Rectal smooth muscle tissue (tissue), 1 donor: ENCODE data around the gene TOLLIP.
"Not testable (repeated sequence)": the region's sequence is repeated elsewhere in the genome, so short reads cannot be mapped to it uniquely, and the experiment has no call there.

Experiments used
- H3K27ac ChIP-seq: one replicate; pipeline ENCODE4 v1.7.0; 2013; ENCODE audit warnings: low read depth, low read length, inconsistent platforms
- H3K27me3 ChIP-seq: one replicate; pipeline ENCODE4 v1.7.0; 2013; ENCODE audit warnings: low read length; ENCODE audit not compliant: control insufficient read depth, insufficient read depth
- H3K36me3 ChIP-seq: one replicate; pipeline ENCODE4 v1.7.0; 2013; ENCODE audit warnings: low read length; ENCODE audit not compliant: control insufficient read depth, insufficient read depth
- H3K4me1 ChIP-seq: one replicate; pipeline ENCODE4 v1.7.0; 2013; ENCODE audit warnings: low read length; ENCODE audit not compliant: control insufficient read depth, insufficient read depth
- H3K4me3 ChIP-seq: one replicate; pipeline ENCODE4 v1.7.0; 2013; ENCODE audit warnings: low read length
- H3K9ac ChIP-seq: one replicate; pipeline ENCODE4 v1.7.0; 2013; ENCODE audit warnings: low read length

The TOLLIP gene

DNA sequence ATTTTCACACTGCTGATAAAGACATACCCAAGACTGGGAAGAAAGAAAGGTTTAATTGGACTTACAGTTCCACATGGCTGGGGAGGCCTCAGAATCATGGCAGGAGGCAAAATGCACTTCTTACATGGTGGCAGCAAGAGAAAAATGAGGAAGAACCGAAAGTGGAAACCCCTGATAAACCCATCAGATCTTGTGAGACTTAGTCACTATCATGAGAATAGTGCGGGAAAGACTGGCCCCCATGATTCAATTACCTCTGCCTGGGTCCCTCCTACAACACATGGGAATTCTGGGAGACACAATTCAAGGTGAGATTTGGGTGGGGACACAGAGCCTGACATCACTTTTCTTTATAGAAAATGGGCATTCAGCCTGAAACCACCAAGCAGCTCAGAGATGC, 42.5 kb downstream of the TOLLIP start:
- not testable (repeated sequence) for H3K27ac ChIP-seq, H3K27me3 ChIP-seq, H3K4me3 ChIP-seq, H3K36me3 ChIP-seq, H3K4me1 ChIP-seq, H3K9ac ChIP-seq

DNA sequence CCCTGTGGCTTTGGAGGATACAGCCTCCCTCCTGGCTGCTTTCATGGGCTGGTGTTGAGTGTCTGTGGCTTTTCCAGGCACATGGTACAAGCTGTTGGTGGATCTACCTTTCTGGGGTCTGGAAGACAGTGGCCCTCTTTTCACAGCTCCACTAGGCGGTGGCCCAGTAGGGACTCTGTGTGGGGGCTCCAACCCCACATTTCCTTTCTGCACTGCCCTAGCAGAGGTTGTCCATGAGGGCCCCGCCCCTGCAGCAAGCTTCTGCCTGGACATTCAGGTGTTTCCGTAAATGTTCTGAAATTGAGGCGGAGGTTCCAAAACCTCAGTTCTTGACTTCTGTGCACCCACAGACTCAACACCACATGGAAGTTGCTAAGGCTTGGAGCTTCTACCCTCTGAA, 44.0 kb downstream of the TOLLIP start:
- H3K27ac ChIP-seq, H3K4me3 ChIP-seq, H3K27me3 ChIP-seq, H3K9ac ChIP-seq, H3K36me3 ChIP-seq: not testable (repeated sequence)
- H3K4me1 ChIP-seq: peaks cover 12% of the 10 kb centered on the region

DNA sequence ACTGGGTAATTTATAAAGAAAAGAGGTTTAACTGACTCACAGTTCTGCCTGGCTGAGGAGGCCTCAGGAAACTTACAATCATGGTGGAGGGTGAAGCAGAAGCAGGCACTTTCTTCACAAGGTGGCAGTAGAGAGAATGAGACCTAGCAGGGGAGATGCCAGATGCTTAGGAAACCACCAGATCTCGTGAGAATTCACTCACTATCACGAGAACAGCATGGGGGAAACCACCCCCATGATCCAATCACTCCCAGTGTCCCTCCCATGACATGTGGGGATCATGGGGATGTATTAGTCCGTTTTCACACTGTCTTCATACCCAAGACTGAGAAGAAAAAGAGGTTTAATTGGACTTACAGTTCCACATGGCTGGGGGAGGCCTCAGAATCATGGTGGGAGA, 45.0 kb downstream of the TOLLIP start:
- H3K27me3 ChIP-seq, H3K27ac ChIP-seq: not testable (repeated sequence)

DNA sequence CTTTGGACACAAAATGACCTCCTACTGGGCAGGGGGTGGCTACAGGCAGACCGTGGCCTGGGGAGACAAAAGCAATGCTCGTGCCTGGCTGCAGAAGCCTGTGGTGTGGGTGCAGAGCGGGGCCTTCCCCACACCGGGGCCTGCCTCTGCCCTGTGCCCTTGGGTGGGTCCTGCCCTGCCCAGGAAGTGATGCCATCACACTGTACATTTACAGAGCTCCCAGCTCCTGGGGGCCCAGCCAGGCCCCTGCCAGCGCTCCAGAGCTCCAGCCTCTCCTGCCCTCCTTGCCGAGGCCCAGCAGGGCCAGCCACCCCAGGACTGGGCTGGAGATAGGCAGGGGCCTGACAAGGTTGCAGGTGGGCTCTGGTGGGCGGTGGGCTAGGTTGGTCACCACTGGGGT, 46.4 kb downstream of the TOLLIP start:
- peaks cover 12% of the 10 kb centered on the region for H3K4me1 ChIP-seq
- H3K4me3 ChIP-seq: peak overlapping the region; percentile 89
- no peaks in the 10 kb centered on the region for H3K36me3 ChIP-seq
- no peak overlapping the region for H3K9ac ChIP-seq
- no peak overlapping the region for H3K27ac ChIP-seq
- no peaks in the 10 kb centered on the region for H3K27me3 ChIP-seq

More for the DNA sequence above, 45.0 kb downstream of the TOLLIP start:
- not testable (repeated sequence) for H3K9ac ChIP-seq, H3K36me3 ChIP-seq, H3K4me3 ChIP-seq
- H3K4me1 ChIP-seq: peaks cover 12% of the 10 kb centered on the region

DNA sequence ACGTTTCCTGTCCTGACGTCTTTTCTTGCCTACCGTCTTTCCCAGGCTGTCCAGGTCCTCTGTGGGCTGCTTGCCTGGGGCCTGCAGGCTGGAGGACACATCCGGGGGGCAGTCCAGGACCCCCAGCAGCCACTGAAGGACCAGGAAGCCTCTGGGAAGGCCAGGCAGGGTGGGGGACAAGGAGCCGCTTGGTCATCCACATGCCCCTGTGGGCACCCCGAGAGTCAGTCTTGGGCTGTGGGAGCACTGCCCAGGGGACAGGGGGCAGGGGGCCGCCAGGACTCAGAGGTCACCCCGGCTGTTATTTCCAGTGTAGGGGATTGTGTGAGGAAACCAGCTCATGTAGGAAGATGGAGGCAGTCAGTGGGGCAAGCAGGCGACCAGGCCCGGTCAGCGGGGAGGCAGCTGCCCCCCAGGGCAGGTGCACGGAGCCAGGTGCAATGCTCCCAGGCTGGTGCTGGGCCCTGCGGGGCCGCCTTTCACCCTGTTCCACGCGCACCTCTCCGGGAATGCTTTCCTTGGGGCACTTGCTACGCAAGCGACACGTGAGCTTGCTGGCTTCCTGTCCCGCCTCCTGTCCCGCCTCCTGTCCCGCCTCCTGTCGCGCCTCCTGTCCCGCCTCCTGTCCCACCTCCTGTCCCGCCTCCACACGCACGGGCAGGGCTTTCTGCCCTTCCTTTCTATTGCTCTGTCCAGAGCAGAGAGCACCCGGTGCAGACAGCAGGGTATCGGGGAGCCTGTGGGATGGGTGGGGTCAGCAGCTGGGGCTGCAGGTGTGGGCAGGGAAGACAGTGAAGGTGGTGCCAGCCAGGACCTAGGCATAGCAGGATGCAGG, 47.0 kb downstream of the TOLLIP start:
- Histone ChIP-seq H3K9ac (peak overlapping the region; percentile 61), H3K36me3 (no peaks in the 10 kb centered on the region), H3K4me1 (peaks cover 12% of the 10 kb centered on the region), H3K27me3 (no peaks in the 10 kb centered on the region), H3K27ac (peak overlapping the region; percentile 15), H3K4me3 (peak overlapping the region; percentile 89)

DNA sequence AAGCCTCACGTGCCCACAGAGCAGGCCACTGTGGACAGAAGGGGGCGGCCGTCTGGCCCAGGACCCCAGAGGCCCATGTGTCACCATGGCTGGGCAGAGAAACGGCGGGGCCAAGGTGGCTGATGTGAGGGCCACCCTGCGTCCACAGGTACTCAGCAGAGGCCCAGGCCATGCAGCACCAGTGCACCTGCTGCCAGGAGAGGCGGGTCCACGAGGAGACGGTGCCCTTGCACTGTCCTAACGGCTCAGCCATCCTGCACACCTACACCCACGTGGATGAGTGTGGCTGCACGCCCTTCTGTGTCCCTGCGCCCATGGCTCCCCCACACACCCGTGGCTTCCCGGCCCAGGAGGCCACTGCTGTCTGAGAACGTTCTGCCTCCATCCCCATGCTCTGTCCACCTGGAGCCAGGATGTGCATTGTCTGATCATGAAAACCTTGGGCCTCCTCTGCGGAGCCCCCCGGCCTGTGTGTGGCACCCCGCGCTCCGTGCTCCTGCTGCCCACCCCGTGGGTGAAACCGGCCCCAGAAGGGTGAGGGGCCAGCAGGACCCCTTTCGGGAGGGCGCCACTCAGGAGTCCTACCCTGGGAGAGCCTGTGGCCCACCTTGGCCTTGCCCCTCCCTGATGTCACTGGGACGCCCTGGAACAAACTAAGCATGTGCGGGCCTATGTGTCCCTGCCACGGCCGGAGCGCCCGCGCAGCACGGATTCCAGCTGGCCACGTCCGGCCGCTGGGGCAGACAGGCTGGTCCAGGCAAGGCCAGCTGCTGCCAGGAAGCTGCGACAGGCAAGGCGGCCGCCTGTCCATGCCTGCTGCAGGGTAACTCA, 48.0 kb downstream of the TOLLIP start:
- Histone ChIP-seq H3K27ac (no peak overlapping the region), H3K4me3 (peak overlapping the region; percentile 89), H3K36me3 (no peaks in the 10 kb centered on the region), H3K9ac (no peak overlapping the region), H3K4me1 (peaks cover 12% of the 10 kb centered on the region), H3K27me3 (no peaks in the 10 kb centered on the region)

DNA sequence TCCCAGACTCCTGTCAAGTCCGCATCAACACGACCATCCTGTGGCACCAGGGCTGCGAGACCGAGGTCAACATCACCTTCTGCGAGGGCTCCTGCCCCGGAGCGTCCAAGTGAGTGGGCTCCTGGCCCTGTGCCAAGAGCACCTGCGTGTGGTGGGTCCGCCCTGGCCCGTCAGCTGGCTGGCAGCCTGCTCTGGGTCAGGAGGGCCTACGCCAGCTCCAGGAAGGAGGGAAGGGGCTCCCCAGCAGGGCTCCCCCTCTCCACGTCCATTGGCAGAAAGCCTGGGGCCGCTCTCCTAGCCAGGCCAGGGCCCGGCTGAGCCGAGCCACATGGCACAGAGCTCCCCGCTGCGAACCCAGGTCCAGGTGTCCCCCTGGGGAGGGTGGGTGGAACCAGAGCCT, 48.8 kb downstream of the TOLLIP start:
- no peak overlapping the region for H3K27ac ChIP-seq
- no peak overlapping the region for H3K9ac ChIP-seq
- H3K4me1 ChIP-seq: peaks cover 12% of the 10 kb centered on the region
- no peaks in the 10 kb centered on the region for H3K27me3 ChIP-seq
- no peak overlapping the region for H3K4me3 ChIP-seq
- H3K36me3 ChIP-seq: no peaks in the 10 kb centered on the region

DNA sequence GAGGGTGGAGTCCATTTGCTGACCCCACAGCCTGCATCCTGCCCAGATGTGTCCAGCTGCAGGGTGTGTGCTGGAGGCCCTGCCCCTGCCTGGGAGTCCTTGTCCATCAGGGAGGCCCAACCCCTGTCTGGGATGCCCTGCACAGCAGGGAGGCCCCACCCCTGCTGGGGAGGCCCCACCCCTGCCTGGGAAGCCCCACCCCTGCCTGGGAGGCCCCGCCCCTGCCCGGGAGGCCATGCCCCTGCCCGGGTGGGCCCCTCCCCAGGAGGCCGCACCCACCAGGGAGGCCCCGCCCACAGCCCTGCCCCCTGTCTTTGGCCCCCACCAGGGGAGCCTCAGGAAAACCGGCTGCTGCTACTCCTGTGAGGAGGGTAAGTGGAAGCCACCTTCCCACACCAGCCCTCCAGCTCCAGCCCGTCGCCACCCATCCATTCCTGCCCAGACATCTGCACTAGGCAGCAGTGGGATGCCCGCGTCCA, 49.4 kb downstream of the TOLLIP start:
- H3K4me3 ChIP-seq: no peak overlapping the region
- H3K27ac ChIP-seq: no peak overlapping the region
- no peaks in the 10 kb centered on the region for H3K36me3 ChIP-seq
- peaks cover 12% of the 10 kb centered on the region for H3K4me1 ChIP-seq
- no peaks in the 10 kb centered on the region for H3K27me3 ChIP-seq
- H3K9ac ChIP-seq: no peak overlapping the region

DNA sequence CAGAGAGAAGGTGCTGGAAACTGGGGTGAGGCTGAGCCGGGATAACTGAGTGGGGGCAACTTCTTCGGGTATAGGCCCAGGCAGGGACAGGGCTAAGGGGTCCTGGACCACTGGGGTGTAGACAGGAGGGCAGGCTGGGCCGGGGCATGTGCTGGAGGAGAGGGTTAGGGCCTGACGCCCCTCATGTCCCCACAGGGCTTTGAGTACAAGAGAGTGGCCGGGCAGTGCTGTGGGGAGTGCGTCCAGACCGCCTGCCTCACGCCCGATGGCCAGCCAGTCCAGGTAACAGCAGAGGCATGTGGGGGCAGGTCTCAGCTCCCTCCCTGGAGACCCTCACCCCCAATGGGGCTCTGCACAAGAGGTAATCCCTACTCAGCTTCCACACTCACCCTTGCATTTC, 49.9 kb downstream of the TOLLIP start:
- H3K27me3 ChIP-seq: no peaks in the 10 kb centered on the region
- no peak overlapping the region for H3K4me3 ChIP-seq
- no peak overlapping the region for H3K9ac ChIP-seq
- no peak overlapping the region for H3K27ac ChIP-seq
- H3K4me1 ChIP-seq: peaks cover 12% of the 10 kb centered on the region
- H3K36me3 ChIP-seq: no peaks in the 10 kb centered on the region

DNA sequence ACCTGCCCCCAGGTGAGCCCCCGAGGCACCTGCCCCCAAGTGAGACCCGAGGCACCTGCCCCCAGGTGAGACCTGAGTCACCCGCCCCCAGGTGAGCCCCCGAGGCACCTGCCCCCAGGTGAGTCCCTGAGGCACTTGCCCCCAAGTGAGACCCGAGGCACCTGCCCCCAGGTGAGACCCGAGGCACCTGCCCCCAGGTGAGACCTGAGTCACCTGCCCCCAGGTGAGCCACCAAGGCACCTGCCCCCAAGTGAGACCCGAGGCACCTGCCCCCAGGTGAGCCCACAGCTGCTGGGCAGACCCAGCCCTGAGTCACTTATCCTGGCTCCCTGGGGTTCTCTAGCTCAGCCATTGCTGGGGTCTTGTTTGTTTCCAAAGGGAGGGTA, 50.4 kb downstream of the TOLLIP start:
- Histone ChIP-seq H3K4me1 (peaks cover 12% of the 10 kb centered on the region), H3K9ac (no peak overlapping the region), H3K36me3 (no peaks in the 10 kb centered on the region), H3K27ac (no peak overlapping the region), H3K4me3 (no peak overlapping the region), H3K27me3 (no peaks in the 10 kb centered on the region)

DNA sequence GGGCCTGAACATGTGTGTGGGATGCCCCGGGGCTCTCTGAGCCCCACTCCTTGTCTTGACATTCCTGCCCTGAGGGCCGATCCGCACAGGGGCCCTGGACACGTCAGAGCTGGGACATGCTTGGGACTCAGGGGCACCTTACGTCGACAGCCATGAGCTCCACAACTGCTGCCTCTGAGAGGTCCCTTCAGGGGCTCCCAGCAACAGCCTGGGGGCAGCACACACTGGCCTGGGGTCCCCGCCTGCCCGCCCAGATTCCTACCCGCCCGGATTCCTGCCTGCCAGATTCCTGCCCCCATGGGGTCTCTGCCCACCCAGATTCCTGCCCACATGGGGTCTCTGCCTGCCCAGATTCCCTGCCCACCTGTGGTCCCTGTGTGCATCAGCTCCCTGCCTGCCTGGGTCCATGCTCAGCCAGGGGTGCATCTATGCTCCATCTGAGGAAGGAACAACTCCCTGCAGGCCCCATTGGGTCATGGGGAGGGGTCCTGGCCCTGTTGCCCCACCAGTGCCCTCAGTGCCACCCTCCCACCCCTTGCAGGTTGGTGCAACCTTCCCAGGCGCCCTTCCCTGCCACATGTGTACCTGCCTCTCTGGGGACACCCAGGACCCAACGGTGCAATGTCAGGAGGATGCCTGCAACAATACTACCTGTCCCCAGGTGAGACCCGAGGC, 50.9 kb downstream of the TOLLIP start:
- no peak overlapping the region for H3K9ac ChIP-seq
- H3K4me3 ChIP-seq: no peak overlapping the region
- no peak overlapping the region for H3K27ac ChIP-seq
- peaks cover 12% of the 10 kb centered on the region for H3K4me1 ChIP-seq
- no peaks in the 10 kb centered on the region for H3K36me3 ChIP-seq
- H3K27me3 ChIP-seq: no peaks in the 10 kb centered on the region

DNA sequence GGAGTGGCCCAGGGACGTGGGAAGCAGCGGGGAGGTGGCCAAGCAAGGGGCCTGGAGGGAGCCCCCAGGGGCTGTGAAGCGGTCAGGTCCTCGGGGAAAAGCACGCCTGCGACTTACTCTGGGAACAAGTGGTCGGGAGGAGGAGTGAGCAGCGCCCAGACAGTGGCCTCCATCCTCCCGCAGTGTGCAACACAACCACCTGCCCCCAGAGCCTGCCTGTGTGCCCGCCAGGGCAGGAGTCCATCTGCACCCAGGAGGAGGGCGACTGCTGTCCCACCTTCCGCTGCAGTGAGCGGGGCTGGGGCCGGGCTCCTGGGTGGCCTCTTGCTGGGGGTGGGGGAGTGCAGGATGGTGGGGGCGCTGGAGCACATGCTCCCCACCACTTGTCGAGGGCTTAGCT, 51.5 kb downstream of the TOLLIP start:
- H3K4me1 ChIP-seq: peaks cover 10% of the 10 kb centered on the region
- no peak overlapping the region for H3K27ac ChIP-seq
- no peak overlapping the region for H3K9ac ChIP-seq
- no peaks in the 10 kb centered on the region for H3K27me3 ChIP-seq
- H3K4me3 ChIP-seq: no peak overlapping the region
- no peaks in the 10 kb centered on the region for H3K36me3 ChIP-seq
